NCI-H2196 treated with DMSO at 0.1 percent for 48 hours (cell line): ENCODE data around the gene RASD1.

ENCODE experiments used
- DNase-seq: peaks from one replicate; lab custom pipeline; 2025; ENCODE audit not compliant: unreplicated experiment; lab: John Stamatoyannopoulos, UW

Gene RASD1

DNA sequence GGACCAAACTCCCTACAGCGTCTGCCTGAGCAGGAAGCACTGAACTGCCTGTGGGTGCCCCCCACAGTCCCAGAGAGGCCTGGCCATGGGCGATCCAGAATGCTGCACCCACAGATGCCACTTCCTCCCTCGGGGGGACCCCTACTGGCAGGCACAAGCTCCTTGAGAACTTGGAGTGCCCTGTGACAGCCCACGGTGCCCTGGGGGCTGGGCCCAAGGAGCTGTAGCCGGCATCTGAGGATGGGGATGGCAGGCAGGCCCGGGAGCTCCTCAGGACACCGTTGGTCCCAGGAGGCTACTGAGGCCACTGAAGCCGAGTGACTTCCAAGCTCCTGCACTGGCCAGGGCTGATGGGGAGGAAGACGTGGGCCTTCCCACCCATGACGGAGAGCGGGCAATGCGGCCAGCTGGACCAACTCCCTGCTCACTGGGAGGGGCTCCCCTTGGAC is 15.1 kb upstream of the RASD1 start:
- no peak for DNase-seq

DNA sequence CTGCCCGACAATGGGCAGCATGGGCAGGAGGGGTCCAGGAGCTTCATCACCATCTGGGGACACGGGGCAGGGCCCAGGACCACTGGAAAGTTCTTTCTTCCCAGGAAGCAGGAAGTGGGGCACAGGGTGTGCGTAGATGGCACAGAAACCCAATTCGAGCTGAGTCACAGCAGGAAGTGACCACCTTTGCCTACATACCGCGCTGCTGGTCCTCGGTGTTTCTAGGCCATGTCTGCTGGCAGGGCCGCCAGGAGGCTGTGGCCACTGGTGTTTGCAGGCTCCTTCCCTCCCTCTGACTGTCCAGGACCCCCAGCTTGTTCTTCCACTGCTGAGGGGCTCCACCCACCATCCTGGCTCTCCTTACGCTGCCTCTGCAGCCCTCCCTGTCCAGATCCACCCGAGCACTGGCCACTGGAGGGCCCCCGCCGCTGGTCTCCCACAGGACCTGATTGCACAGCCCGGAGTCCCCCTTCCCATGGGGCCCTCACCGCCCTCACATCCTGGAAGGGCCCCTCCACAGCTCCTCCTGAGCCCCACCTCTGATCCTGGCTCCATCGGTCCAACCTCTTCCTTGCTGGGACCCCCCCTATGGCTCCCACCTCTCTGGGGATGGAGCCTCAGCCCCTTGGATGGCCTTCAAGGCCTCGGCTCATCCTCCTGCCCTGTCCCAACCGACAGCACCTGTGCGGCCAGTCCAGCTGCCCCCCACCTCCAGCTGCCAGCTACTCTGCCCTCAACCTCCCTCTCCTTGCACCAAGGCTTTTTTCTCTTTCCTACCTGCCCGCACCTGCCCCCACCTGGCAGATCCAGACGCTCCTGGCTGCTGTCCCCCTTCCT is 14.5 kb upstream of the RASD1 start:
- DNase-seq, result no peak

DNA sequence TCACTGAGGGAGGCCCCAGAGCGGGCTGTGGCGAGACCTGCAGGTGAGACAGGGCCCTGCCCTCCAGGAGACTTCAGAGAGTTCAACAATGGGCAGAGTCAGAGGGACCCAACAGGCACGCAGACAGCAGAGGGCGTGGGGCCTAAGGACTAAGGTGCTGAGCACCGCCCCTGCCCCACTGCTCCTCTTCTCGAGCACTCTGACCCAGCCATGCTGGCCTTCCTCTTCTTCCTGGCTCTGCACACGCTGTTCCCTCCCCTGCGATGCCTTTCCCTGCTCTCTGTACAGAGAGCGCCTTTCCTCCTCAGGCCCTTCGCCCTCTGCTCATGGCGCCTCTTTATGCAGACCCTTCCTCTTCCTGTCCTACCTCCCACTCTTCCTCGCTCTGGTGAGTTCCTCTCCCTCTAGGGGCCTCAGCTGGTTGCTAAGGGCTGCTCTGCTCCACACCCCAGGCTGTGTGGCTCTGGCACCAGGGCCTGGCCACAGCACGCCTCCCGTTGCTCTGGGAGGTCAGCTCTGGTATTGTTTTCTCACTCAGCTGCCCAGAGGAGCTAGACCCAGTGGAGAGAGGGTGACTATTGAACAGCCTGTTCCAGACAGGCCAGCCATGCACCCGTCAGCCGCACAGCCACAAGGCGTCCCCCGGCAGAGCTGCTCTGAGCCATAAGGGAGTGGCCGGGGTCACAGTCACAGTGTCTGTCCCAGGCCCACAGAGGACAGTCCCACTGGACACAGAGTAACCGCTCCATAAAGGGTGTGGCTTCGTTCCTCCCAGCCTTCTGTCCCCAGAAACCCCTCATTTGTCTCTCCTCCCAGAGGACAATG is 13.6 kb upstream of the RASD1 start:
- DNase-seq, result no peak

DNA sequence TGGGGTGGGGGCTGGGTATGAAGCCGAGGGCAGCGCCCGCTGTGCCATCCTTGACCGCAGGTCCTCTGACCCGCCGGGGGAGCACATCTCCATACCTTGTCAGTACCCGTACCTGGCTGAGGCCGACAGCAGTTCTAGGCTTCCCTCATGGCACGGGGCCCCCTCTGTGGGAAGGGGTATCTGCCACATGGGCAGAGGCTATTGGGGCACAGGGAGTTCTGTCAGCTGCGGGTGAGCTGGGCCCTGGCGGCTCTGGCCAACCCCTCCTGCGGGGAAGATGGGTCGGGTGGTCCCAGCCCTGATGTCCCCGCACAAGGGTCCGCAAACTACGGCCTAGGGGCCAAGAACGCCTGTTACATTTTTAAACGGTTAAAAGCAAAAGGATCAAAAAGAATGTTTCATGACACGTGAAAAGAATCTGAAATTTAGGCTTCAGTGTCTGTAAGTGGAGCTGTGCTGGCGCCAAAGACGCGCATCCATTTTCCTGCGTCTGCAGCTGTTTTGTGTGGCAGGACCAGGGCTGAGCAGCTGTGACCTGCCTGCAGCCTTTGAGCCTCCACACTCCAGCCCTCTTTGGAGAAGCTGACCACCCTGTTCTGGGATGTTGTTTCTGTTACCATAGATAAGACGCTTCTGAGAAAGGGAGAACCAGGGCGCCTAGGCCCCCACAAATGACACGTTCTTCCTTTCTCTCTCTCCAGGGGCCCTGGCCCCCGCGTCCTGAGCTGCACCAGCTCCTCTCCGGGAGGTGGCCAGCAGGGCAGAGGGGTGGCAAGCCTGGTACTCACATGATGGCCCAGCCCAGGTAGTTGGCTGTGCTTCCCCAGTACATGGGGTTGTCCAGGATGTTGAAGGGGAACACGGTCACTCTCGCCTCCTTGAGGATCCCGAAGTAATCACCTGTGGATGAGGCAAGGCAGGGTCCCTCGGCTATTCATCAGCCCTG is 12.7 kb upstream of the RASD1 start:
- no peak for DNase-seq

DNA sequence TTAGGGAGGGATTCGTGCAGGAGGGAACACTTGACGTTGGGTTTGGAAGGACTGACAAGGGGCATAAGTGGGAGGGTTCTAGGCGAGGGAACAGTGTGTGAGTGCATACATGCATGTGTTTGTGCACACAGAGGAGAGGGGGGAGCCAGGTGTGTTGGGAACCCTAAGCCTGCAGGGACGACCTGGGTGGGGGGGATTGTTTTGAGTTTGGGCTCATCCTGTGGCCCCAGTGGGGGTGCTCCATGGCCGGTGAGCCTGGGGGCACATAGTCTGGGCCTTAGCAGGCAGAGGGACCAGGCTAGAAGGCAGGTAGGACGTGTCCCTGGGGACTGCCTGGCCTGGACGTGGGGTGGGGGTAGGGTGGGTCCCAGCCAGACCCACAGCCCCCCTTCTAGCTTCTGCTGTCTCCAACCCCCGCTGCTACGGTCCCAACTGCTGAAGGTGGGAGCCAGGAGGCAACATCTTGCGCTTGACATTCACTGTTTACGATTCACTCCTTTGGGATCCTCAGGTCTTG is 11.9 kb upstream of the RASD1 start:
- DNase-seq, result no peak

DNA sequence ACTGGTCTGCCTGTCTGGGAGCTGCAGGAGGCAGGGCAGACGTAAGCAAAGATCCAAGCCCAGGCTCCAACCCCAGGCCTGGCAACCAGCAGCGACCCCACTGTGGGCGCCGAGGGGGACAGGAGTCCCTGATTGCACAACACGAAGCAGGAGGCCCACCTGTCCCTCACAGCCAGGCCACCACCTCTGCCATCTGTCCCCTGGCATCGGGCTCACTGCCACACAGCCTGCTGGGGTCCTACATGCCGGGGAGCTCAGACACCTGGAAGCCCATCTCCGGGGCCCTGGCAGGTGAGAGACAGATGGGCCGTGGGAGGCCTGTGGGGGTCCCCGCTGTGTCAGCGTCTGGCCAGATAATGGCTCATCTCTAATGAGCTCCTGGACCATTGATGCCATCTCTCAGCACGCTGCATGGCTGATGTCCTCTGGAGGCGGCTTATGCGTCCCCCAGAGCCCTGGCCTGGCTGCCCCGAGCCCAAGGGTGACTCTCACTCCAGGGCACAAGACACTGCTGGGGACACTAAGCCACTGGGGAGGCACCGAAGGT is 11.3 kb upstream of the RASD1 start:
- no peak for DNase-seq

DNA sequence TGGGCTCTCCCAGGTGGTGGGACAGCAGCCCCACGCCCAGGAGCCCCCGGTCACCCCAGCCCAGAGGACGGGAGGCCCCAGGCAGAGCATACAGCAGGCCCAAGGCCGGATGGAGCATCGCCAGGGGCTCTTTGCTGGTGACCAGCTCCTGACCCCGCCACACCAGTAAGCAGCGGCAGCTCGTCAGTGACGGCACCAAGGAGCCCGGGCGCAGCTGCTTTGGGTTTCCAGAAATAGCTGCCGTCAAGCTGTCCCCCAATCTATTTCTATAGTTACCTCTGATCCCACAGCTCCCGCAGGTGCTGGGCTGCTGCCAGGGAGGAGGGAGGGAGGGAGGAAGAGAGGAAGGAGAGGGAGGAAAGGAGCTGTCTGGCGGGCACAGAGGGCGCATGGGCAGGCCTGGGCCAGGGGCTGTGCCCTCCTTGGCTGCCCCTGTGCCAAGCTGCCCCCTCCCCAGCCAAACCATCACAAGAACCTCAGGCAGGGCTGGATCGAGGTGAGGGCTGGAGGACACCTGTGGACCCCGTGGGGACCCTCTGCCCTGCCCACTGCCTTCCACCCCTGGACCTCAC is 10.8 kb upstream of the RASD1 start:
- DNase-seq, result no peak

DNA sequence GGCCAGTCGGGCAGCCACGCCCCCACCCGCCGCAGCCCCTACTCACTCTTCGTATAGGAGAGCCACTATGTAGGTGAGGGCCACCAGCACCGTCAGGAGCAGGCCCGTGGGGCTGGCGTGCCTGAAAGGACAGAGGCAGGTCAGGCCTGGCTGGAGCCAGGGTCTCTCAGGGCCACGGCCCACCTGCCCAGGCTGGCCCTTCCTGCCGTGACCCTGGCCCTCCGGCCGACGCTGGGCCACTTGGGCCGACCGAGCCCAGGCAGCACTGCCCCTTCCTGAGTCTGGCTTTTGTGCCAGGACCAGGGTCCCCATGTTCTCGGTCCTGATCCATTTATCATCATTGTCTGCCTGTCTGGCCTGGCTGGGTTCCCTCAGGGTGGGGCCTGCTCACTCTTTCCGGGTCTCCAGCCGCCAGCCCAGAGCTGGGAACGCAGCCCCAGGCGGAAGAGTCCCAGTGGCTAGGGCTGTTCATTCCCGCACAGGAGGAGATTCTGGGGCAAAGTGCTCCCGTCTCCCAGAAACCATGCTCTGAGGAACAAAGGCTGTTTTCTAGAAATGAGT is 10.1 kb upstream of the RASD1 start:
- DNase-seq, result no peak

DNA sequence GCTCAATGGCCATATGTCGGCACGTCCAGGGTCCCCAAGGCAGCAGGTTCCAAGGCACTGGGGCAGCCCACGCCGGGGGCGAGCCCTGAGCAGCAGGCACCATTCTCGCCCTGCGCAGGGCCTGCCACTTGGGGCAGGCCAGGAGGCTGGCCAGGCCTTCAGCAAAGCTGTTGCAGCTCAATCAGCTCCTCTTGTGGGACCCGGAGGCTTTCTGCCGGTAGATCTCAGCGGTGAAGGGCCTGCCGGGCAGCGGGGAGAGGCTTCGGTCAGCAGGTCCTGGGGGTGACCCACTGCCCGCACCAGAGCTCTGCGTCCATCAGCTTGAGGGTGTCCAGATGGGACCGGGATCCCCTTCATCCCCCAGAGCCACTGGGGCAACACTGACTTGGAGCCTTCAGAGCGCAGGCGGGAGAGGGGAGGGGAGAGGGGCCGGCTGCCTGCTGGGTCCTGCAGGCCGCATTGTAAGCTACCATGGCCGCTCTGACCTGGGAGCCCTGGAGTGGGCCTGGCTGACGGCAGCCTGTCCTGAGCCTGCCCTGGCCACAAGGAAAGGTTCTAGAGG is 9.5 kb upstream of the RASD1 start:
- DNase-seq, result no peak

DNA sequence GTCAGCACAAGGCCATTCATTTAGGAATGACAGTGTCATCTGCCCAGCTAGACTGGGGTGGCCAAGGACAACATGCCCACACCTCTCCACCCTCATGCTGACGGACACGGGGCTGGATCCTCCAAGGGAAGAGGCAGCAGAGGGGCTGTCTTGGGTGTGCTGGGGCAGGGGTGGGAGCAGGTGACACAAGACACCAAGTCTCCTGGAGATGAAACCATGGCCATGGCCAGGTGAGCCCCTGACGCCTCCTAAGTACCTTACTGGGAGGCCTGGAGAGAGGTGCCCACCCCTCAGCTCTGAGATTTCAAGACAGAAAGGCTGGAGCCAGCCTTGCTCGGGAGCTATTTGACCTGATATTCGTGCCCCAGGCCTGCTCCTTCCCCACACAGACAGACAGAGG is 9.0 kb upstream of the RASD1 start:
- DNase-seq, result no peak

DNA sequence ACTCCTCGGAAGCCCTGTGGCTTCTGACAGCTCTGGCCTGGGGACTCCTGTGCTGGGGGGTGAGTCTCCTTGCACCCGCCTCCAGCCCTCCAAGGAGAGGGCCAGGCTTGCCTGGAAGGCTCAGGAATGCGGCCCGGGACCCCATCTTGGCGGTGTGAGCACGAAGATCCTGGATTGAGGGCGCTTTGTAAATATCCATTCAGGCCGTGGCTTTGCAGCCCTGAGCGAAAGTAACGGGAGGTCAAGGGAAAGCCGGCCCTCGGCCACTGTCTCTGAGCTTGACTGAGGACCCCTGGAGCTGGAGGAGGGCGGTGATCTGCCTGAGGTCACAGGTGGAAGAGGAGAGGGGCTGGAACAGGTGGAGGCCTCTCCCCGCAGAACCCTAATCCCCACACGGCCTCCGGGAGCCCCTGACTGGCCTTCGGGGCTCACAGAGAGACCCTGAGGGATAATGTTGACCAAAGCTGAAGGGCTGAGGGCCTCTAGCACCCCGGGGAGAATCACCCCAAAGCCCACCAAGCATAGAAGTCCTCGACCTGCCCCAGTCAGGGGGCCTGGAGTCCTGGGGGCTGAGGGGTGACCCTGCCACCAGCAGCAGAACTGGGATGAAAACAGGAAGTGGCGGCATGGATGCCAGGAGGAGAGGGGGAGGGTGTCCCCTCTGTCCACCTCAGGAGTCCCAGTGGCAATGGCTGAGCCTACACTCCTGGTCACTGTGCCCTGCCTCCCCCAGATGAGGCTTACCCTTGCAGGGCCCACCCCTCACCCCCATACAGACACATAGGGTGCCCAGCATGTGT is 8.3 kb upstream of the RASD1 start:
- no peak for DNase-seq

DNA sequence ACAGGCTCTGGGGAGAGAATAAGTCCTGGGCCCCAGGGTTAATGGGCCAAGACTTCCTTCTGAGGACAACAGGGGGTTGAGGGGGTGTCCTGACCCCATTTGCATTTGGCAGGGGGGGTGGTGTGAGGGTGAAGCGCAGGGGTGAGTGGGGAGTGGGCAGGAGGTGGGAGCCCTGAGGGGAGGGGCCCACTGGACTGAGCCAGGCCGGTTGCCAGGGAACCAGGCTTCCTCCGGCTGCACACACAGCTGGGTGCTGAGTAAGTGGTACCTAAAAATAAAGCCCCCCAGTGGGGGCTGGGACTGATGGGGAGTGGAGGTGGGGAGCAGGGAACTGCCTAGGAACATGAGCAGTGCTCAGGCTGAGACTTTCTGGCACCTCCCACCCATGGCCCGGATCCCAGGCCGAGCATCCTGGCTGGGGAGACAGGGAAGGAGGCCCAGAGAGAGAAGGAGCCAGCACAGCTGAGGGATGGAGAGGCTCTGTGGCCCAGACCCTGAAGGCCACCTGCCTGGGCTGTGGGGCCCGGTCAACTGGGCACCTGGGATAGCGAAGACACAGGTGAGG is 7.5 kb upstream of the RASD1 start:
- DNase-seq, result no peak

DNA sequence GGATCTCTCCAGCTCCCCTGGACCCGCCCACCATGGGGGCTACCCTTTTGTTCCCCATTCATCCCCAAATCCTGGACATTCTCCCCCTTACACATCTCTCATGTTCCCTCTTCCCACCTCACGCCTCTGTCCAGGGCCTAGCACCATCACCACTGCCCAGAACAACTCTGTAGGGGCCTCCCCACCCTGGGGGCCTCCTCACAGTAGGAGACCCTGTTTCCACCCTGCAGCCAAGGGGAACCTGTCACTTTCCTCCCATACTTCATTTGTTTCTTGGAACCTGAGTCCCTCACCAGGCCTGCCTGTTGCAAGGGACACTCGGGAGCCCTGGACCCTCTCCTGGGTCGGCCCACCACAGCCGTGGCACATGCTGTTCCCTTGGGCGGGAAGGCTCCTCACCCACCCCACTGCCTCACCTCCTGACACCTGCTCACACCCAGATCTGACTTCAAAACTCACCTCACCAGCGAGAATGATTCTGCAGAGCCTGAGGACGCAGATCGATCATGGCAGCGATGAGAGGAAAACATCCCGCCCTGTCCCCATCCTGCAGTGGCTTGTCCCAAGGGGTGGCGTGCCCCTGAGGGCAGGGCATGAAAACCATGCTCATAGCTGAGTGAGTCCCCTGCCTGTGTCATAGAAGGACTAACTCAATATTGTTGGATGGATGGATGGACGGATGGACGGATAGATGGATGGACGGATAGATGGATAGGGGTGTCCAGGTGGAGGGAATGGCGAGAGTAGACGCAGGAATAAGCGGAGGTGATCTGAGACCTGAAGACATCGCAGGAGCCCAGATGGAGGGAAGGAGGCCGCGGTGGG is 6.8 kb upstream of the RASD1 start:
- no peak for DNase-seq

DNA sequence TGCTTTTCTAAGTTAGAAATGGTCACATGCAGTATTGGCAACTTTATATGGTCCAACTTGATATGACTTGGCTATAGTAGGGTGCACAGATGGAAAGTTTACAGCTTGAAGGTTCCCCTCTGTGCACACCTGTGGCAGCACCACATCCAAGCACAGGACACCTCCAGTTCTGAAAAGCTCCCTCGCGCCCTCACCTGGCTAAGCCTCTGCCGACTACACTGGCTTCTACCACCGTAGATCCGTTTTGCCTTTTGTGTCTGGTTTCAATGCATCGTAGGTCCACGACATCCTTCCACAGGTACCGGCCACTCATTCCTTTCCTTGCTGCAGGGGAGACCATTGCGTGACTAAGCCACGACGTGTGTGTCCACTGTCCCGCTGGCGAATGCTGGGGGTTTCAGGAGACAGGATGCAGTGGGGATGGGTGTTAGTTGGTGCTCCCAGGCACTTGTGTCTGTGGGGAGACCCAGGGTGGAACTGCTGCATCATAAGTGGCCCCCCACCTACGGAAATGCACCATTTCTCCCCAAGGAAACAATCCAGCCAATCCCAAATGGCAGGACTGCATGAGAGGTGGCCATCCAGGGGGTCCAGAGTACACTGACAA is 4.9 kb upstream of the RASD1 start:
- no peak for DNase-seq

DNA sequence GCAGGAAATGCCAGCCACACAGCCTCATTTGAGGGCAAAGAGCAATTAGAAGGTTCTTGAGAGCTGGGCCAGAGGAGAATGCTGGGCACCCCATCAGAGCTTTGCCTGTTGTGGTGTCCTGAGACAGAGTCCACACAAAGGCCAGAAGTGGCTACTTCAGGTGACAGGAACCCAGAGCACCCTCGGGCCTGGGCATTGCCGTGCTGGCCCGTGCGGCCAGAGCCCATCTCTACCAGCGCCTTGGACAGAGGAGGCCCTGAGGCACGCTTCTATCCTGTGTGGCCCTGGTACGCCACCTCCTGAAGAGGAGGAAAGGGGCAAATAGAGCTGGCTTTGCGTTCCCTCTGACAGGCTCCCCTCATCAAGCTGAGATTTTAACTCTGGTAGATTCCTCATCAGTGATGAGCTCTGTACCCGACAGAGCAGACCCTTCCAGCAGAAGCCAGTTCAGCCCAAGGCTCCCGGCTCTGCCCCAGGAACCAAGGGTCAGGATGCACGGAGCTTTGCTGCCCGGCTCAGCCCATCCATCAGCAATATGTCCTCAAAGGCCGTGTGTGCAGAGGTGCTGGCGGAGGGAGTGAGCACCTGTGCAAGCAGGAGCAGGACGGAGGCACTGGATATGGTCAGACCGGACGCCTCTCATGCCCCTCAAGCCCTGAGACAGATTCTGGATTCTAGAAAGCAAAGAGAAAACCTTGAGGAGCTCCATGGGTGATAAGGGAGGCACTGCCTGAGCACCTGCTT is 3.4 kb upstream of the RASD1 start:
- no peak for DNase-seq

DNA sequence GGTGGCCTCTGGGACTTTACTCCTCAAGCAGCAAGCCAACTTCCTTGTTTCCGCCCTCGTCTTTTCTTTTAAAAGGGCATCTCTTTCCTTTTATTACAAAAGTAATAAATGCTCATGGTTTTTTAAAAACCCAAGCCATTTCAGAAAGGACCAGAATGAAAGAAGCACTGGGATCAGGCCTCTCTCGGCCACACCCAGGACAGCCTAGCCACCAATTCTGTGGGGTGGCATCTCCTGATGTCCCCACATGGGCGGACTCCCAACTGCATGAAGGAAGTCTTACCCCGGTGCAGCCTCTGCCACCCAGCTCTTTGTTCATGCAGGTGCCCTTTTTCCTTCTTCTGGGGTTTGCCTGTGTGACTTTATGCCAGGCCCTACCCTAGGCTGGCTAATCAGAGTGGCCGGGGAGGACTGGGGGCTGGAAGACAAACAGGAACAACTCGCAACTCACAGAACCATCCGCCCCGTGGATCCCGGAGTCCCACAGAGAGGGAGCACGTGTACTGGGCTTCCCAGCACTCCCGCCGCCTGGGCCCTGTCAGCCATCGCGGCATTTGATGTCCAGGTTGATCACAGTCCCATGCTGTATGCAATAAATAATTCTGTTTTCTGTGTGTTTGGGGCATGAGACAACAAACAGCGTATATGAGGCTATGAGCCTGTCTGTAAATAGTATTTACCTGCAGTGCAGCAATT is 2.6 kb upstream of the RASD1 start:
- no peak for DNase-seq
